Colon (tissue), 2 donors: ENCODE results near the gene ISG20L2.
"Not testable (repeated sequence)": the region's sequence is repeated elsewhere in the genome, so short reads cannot be mapped to it uniquely, and the experiment has no call there.

Experiments
- FAIRE-seq: peaks from 2 replicates; lab custom pipeline; 2012; peaks lifted over from hg19 to GRCh38; lab: Jason Lieb, UNC
- donor health status: control.
- donor health status: control.

ISG20L2 gene

GRCh38 chr1:156728599-156729462 lies at the start of gene ISG20L2:
TSS of gene ISG20L2 (minus strand) at chr1:156728766. CDS start at chr1:156727652, 1,114 bp downstream.
- no peak for FAIRE-seq

DNA sequence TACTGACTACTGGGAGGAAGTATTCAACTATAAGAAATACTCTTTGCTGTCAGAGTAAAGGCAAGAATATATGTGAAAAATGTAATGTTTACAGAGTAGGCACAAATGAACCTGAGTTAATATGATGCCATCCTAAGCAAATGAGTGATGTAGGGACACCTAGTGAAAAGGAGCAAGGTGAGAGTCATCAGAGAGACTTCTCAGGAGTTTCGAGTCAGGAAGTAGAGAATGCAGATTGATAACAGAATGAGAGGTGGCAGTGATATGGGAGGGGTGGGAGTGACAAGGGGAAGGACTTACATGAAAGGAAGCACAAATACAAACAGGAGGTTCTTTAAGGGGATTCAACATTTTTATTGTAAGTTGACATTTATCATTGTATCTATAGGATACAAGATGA lies 49.0 kb upstream of the ISG20L2 start:
- no peak for FAIRE-seq

- no peak for FAIRE-seq
Observed at GRCh38 chr1:156776942-156777341, 48.4 kb upstream of the ISG20L2 start.

GRCh38 chr1:156775799-156776198 lies 47.2 kb upstream of the ISG20L2 start:
- no peak for FAIRE-seq

GRCh38 chr1:156773607-156774006 lies 45.0 kb upstream of the ISG20L2 start:
- no peak for FAIRE-seq

DNA sequence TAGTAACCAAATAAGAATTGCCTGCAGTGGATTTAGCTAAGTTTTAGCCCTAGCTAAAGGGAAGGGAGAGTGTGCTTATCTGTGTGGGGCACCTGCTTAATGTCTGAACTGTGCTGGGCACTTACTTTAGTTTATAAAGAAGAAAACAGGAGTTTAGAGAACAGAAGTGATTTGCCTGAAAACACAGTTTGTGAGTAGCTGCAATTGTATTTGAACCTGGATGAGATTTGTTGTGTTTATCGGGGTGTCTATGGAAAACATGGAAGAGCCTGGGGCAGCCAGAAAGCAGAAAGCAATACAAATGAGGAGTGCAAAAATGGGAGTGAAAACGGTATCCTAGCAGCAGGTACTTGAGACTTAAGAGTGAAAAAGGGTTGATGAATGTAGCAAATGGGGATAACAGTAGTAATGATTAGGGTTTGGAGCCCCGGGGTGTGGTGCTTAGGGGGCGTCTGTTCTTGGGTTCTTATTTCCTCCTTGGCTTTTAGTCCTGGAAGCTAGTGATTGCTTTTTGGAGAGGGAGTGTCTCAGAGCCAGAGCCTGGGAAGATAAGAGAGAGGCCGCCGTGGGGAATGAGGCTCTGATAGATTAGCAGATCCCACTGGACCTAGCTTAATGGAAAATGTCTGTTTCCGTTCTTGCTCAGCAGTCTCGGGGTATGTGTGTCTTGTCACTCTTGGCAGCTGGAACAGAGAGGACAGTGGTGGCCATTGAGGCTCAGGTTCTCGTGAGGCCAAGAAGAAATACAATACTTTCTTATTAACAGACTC lies 44.3 kb upstream of the ISG20L2 start:
- FAIRE-seq, result no peak

- no peak for FAIRE-seq
Observed at GRCh38 chr1:156772222-156772621, 43.7 kb upstream of the ISG20L2 start.

DNA sequence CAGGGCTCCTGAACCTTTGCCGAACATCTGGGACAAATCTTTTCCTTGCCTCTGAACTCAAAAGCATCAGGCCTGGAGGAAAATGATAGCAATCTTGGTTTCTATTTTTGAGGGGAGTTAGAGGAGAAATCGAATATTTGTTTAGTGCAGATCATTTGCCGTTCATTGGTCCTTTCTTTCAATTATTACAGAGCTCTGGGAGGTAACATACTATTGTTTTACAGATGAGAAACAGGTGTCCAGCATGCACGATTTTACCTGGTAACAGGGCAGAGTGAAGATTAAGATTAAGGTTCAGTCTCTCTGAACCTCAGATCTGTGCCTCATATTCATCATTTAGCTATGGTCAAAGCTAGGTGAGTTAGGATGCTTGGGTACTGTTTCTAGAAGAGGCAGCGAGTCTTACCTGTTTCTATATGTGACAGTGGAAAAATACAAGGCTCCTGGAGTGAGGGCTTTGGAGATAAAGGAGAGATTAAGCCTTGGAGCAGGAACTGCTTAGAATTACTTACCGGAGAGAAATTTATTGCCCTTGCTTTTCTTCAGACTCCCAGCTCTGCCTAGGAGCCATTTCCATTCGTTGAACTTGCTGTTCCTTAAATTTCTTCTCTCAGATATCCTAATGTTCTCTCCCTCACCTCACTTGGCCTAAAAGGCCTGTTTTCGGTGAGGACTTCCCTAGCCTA lies 40.2 kb upstream of the ISG20L2 start:
- no peak for FAIRE-seq

DNA sequence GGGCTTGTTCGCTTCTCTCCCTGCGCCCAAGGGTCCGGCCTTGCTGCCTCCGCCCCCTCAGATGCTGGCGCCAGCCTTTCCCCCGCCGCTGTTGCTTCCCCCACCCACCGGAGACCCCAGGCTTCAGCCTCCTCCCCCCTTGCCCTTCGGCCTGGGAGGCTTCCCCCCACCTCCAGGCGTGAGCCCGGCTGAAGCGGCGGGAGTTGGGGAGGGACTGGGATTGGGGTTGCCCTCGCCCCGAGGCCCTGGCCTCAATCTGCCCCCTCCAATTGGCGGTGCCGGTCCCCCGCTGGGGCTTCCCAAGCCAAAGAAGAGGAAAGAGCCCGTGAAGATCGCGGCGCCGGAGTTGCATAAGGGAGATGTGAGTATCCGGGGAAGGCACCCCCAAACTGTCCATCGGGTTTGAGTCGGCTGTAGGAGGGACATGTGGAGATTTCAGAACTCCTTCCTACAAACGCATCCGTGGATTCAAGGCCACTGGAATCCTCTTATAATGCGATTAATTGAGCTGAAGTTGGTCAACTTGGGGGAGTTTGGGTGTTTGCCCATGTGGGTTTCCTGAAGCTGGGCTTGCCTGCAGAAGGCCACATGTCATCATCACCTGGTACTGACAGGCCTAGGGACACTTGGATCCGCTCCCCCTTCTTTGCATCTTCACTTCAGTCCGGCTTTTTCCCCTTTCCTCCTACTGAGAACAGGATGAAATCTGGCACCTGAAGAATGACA lies 39.5 kb upstream of the ISG20L2 start:
- no peak for FAIRE-seq

GRCh38 chr1:156767101-156767878 lies 38.7 kb upstream of the ISG20L2 start, which contains the start of gene PRCC:
TSS of gene PRCC (plus strand) at chr1:156767535. CDS start at chr1:156767772, 237 bp downstream.
- peak; percentile 80 for FAIRE-seq

DNA sequence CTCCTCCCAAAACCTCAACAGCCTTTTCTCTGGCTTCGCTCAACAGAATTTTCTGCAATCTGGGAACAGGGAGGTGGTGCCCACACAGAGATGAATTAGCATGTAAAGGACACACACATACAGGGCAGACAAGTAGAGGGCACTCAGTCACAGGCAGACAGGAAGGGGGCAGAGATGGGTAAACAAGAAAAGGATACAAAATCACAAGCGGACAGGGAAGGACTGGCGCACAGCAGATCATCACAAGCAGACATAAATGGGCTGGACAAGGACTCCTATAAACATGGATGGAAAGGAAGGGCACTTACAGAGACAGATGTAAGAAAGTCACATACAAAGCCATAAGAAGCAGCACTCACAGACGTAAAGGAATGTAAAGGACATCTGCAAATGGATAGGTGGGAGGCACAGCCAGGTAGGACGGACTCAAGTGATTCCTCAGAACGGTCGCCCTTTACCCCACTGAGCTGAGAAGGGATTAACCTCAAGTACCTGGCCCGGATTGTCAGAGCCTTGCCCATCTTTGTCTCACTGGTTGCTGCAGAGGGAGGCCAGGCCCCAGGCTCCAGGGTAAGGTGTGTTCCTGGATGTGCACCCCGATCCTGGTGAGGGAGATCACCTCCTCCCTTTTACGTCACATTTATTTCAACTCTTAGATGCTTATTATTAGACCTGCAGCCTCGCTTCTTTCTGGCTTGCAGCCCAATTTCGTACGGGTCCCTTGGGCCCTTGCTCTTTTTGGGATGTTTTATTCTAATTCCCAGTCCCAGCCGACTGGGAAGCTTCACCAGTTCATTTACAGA lies 37.9 kb upstream of the ISG20L2 start:
- no peak for FAIRE-seq

GRCh38 chr1:156765666-156766065 lies 37.1 kb upstream of the ISG20L2 start:
- FAIRE-seq, result no peak

GRCh38 chr1:156765136-156765535 lies 36.6 kb upstream of the ISG20L2 start:
- FAIRE-seq, result not testable (repeated sequence)

- FAIRE-seq, result no peak
Observed at GRCh38 chr1:156760796-156761104, 32.2 kb upstream of the ISG20L2 start.

- FAIRE-seq, result no peak
Observed at GRCh38 chr1:156760092-156760795, 31.7 kb upstream of the ISG20L2 start.

DNA sequence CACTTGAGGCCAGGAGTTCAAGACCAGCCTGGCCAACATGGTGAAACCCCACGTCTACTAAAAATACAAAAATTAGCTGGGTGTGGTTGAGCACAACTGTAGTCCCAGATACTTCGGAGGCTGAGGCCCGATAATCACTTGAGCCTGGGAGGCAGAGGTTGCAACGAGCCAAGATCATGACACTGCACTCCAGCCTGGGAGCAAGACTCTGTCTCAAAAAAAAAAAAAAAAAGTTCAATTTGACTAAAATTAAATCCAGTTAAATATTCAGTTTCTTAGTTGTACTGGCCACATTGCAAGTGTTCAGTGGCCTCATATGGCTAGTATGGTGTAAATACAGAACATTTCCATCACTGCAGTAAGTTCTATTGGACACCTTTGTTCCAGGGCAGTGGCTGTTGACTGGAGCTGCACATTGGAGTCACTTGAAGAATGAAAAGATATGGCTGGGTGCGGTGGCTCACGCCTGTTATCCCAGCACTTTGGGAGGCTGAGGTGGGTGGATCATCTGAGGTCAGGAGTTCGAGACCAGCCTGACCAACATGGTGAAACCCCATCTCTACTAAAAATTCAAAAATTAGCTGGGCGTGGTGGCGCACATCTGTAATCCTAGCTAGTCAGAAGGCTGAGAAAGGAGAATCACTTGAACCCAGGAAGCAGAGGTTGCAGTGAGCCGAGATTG lies 29.1 kb upstream of the ISG20L2 start:
- FAIRE-seq, result not testable (repeated sequence)

GRCh38 chr1:156756355-156756754 lies 27.8 kb upstream of the ISG20L2 start:
- no peak for FAIRE-seq

- FAIRE-seq, result no peak
Observed at GRCh38 chr1:156755527-156755950, 27.0 kb upstream of the ISG20L2 start.

DNA sequence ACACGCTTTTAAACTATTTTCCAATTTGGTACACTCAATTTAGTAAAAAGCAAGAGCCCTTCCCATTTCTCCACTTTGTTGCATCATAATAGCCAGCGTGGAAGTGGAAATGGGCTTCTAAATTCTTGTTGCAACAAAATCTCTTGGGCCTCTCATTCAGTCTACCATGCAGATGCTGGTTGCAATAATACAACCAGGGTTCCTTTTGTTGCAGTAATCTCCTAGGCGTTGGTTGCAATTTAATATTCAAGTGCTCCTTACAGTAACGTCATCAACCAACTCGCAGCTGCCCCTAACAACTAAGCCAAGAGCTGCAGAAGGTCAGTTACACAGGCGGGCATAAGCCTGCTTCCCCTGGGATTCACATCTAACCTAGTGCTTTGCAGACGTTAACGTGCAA lies 25.7 kb upstream of the ISG20L2 start:
- no peak for FAIRE-seq
